SK-N-MC (cell line): Measurements from ENCODE around the gene NSD1.

ENCODE experiments used
- EZH2 ChIP-seq: fragments of 200-600 bp; sonication (generic); IDR thresholded peaks from one replicate; pipeline ENCODE4 v1.6.1; 2017; ENCODE audit warnings: antibody characterized with exemption
- FOXP2 ChIP-seq: optimal IDR thresholded peaks from 2 replicates; pipeline ENCODE3; 2011; ENCODE audit warnings: mild to moderate bottlenecking, moderate library complexity; ENCODE audit not compliant: insufficient read depth; ENCODE audit errors: extremely low read length, control extremely low read depth
- POLR2AphosphoS5 ChIP-seq: IDR thresholded peaks from 2 replicates; pipeline ENCODE4 v1.6.1; 2012; ENCODE audit warnings: mild to moderate bottlenecking, low read depth, low read length, borderline replicate concordance

- no peak for TF ChIP-seq POLR2AphosphoS5
- TF ChIP-seq EZH2 = no peak
- no peak for TF ChIP-seq FOXP2
These were observed 27.7 kb upstream of the NSD1 start for GRCh38 chr5:177105691-177106476.
